Measurements from ENCODE around the gene PZP. TPM values are rescaled to one million over a fixed set of nuclear protein-coding genes. Genes with fewer than 3 reads are reported as not detected.

Gene PZP
- polyA plus RNA-seq, 1 donor (not counting 4 experiments of a cell fraction or from before 2014, with no cell fraction given) = not detected

DNA sequence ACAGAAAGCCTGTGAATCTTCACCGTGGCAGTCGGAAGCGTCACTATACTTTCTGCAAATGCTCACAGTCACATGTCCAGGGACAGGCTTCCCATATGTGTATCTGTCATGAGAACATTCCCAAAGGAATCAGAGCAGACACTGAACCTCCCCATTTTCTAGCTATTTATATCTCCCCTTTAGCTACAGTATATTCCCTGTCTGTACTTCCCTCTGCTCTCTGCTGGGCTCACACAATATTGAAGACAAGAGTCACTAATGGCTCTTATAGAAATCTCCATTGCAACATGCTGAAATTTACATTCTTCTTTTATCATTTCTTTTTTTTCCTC, 100.7 kb downstream of the PZP start:
- FAIRE-seq = no peak
- Histone ChIP-seq H3K36me3 (ENCODE audit: control insufficient read depth in 2 of 2, extremely low read depth in 1 of 2, insufficient read depth in 2 of 2, low read length in 2 of 2) (no peaks in the 10 kb centered on the region), H4K20me1 (ENCODE audit: control insufficient read depth, extremely low read depth, insufficient read depth, low read length) (no peaks in the 10 kb centered on the region), H3K4me1 (ENCODE audit: control insufficient read depth, extremely low read depth, insufficient read depth, low read length) (no peaks in the 10 kb centered on the region), H3K27me3 (ENCODE audit: control insufficient read depth, extremely low read depth, insufficient read depth, low read length) (no peaks in the 10 kb centered on the region), H3K9me3 (ENCODE audit: control insufficient read depth, low read depth, low read length) (no peaks in the 10 kb centered on the region), H3K9me1 (ENCODE audit: control insufficient read depth, extremely low read depth, insufficient read depth, low read length) (no peaks in the 10 kb centered on the region), H3K4me3 (ENCODE audit: control insufficient read depth in 2 of 3, extremely low read depth in 1 of 3, insufficient read depth in 2 of 3, low read depth in 1 of 3, low read length in 3 of 3) (no peak overlapping the region), H2AFZ (ENCODE audit: control insufficient read depth, low read length) (no peak overlapping the region), H3K9ac (ENCODE audit: control insufficient read depth, extremely low read depth, insufficient read depth, low read length) (no peak overlapping the region), H3K27ac (ENCODE audit: control insufficient read depth, insufficient read depth, low read length) (no peak overlapping the region), H3K79me2 (ENCODE audit: control insufficient read depth, insufficient read depth, low read length) (no peaks in the 10 kb centered on the region), H3K4me2 (ENCODE audit: control insufficient read depth, extremely low read depth, insufficient read depth, low read depth, low read length) (no peak overlapping the region)
- DNase-seq (ENCODE audit: low read depth, low spot score) = no peak
- no peak for TF ChIP-seq EZH2 (IDR thresholded peaks at IDR 0.05; ENCODE audit: low read length)
- TF ChIP-seq, protein P1, sequence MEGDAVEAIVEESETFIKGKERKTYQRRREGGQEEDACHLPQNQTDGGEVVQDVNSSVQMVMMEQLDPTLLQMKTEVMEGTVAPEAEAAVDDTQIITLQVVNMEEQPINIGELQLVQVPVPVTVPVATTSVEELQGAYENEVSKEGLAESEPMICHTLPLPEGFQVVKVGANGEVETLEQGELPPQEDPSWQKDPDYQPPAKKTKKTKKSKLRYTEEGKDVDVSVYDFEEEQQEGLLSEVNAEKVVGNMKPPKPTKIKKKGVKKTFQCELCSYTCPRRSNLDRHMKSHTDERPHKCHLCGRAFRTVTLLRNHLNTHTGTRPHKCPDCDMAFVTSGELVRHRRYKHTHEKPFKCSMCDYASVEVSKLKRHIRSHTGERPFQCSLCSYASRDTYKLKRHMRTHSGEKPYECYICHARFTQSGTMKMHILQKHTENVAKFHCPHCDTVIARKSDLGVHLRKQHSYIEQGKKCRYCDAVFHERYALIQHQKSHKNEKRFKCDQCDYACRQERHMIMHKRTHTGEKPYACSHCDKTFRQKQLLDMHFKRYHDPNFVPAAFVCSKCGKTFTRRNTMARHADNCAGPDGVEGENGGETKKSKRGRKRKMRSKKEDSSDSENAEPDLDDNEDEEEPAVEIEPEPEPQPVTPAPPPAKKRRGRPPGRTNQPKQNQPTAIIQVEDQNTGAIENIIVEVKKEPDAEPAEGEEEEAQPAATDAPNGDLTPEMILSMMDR (optimal IDR thresholded peaks at IDR 0.05 in 1 of 3, IDR thresholded peaks at IDR 0.05 in 1 of 3, conservative IDR thresholded peaks at IDR 0.05 in 1 of 3; ENCODE audit: extremely low read depth in 1 of 3, insufficient read depth in 2 of 3, low read length in 3 of 3) = no peak
- dilution Hi-C loops (cut with MboI; ENCODE audit: extremely low pct_ligation_motif_present, low sequenced_read_pairs) = no loop called here

DNA sequence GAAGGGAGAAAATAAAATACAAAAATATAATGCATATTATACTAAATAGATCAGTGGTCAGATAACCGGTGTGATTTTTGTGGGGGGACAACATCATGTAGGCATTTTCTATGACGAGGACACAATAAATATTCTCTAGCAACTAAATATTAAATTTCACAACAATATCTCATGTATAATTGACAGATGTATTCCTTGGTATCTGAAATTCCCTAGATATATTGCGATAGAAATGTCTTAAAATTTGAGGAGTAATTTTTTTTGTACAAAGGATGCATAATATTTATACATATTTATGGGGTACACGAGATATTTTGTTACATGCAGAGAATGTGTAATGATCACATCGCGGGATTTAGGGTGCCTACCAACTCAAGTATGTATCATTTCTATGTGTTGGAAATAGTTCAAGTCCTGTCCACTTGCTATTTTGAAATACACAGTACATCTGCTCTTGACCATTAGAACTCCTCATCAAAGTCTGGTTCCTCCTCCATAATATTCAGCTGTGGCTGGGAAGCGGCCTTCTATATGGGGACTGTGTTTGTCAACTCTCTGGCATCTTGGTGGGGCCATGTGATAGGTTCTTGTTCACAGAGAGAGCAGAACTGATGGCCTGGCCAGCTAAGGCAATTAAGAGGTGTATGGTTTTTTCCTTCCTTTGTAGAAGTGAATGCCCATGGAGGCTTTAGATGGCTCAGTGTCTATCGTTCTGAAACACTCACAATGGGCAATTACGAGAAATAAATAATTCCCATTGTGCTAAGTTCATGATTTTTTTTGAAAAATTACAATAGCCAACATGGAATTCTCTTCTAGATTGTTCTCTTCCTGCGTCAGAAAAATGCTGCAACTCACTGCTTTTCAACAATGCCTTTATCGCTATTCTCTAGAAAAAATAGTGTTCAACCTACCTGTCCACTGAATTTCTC, 101.3 kb downstream of the PZP start:
- Histone ChIP-seq H3K4me2 (ENCODE audit: control insufficient read depth, extremely low read depth, insufficient read depth, low read depth, low read length) (no peak overlapping the region), H3K4me3 (ENCODE audit: control insufficient read depth in 2 of 3, extremely low read depth in 1 of 3, insufficient read depth in 2 of 3, low read depth in 1 of 3, low read length in 3 of 3) (no peak overlapping the region), H3K9me3 (ENCODE audit: control insufficient read depth, low read depth, low read length) (no peaks in the 10 kb centered on the region), H3K36me3 (ENCODE audit: control insufficient read depth in 2 of 2, extremely low read depth in 1 of 2, insufficient read depth in 2 of 2, low read length in 2 of 2) (no peaks in the 10 kb centered on the region), H3K27ac (ENCODE audit: control insufficient read depth, insufficient read depth, low read length) (no peak overlapping the region), H3K9ac (ENCODE audit: control insufficient read depth, extremely low read depth, insufficient read depth, low read length) (no peak overlapping the region), H4K20me1 (ENCODE audit: control insufficient read depth, extremely low read depth, insufficient read depth, low read length) (no peaks in the 10 kb centered on the region), H3K9me1 (ENCODE audit: control insufficient read depth, extremely low read depth, insufficient read depth, low read length) (no peaks in the 10 kb centered on the region), H3K4me1 (ENCODE audit: control insufficient read depth, extremely low read depth, insufficient read depth, low read length) (no peaks in the 10 kb centered on the region), H3K79me2 (ENCODE audit: control insufficient read depth, insufficient read depth, low read length) (no peaks in the 10 kb centered on the region), H3K27me3 (ENCODE audit: control insufficient read depth, extremely low read depth, insufficient read depth, low read length) (no peaks in the 10 kb centered on the region), H2AFZ (ENCODE audit: control insufficient read depth, low read length) (no peak overlapping the region)
- dilution Hi-C loops (cut with MboI; ENCODE audit: extremely low pct_ligation_motif_present, low sequenced_read_pairs) = no loop called here
- TF ChIP-seq EZH2 (IDR thresholded peaks at IDR 0.05; ENCODE audit: low read length) = no peak
- TF ChIP-seq, protein P1 (optimal IDR thresholded peaks at IDR 0.05 in 1 of 3, IDR thresholded peaks at IDR 0.05 in 1 of 3, conservative IDR thresholded peaks at IDR 0.05 in 1 of 3; ENCODE audit: extremely low read depth in 1 of 3, insufficient read depth in 2 of 3, low read length in 3 of 3) = no peak
- FAIRE-seq (no peak), DNase-seq (ENCODE audit: low read depth, low spot score) (no peak)
